H1 (cell line): ENCODE results near the gene WDR91.

Experiments used
- EZH2 ChIP-seq: fragments of 200-600 bp; sonication (generic); IDR thresholded peaks from 2 replicates; pipeline ENCODE4 v1.7.1; 2012; ENCODE audit warnings: low read depth, mild to moderate bottlenecking, moderate library complexity, low read length, inconsistent platforms; ENCODE audit not compliant: severe bottlenecking
- POLR2A ChIP-seq, 2 experiments: IDR thresholded peaks; 1 replicate in 1 of 2; 2 replicates in 1 of 2; pipeline ENCODE4 v1.6.1; 2011; ENCODE audit warnings: low read depth in 2 of 2, low read length in 2 of 2, mild to moderate bottlenecking in 2 of 2; ENCODE audit errors: control extremely low read depth in 1 of 2
- RAD21 ChIP-seq, 2 experiments: IDR thresholded peaks in 1 of 2; conservative IDR thresholded peaks in 1 of 2; 2 replicates each; pipeline ENCODE4 v1.6.1; 2011; ENCODE audit warnings: low read depth in 2 of 2, low read length in 2 of 2, improper control_type of control experiment in 1 of 2, inconsistent platforms in 1 of 2, mild to moderate bottlenecking in 1 of 2, moderate library complexity in 1 of 2
- SUZ12 ChIP-seq: fragments of 200-600 bp; sonication (generic); IDR thresholded peaks from 2 replicates; pipeline ENCODE4 v1.6.1; 2012; ENCODE audit warnings: mild to moderate bottlenecking, inconsistent platforms, low read length, moderate library complexity, mixed read lengths
- USF2 ChIP-seq: IDR thresholded peaks from 2 replicates; pipeline ENCODE4 v1.6.1; 2011; ENCODE audit warnings: low read length, improper control_type of control experiment
- ZNF274 ChIP-seq: IDR thresholded peaks from 2 replicates; pipeline ENCODE4 v1.7.0; 2012; ENCODE audit warnings: low read length, borderline replicate concordance; ENCODE audit errors: extremely low read depth
- TF ChIP-seq, protein P1 (sequence below), 3 experiments: IDR thresholded peaks; 1 replicate in 2 of 3; 2 replicates in 1 of 3; pipeline versions ENCODE4 v1.5.1 to v1.6.1; 2011; ENCODE audit warnings: low read length in 3 of 3, mild to moderate bottlenecking in 3 of 3, inconsistent platforms in 2 of 3, low read depth in 1 of 3, moderate library complexity in 1 of 3; ENCODE audit not compliant: insufficient read depth in 1 of 3; ENCODE audit errors: control extremely low read depth in 1 of 3

GRCh38 chr7:135200821-135201331 is 10.4 kb downstream of the WDR91 start:
- no peak for TF ChIP-seq SUZ12
- TF ChIP-seq EZH2: no peak
- no peak for TF ChIP-seq ZNF274
- TF ChIP-seq USF2: no peak
- no peak for TF ChIP-seq RAD21 (IDR thresholded peaks at IDR 0.05 in 1 of 2, conservative IDR thresholded peaks at IDR 0.05 in 1 of 2; ENCODE audit: low read depth in 2 of 2, low read length in 2 of 2)
- TF ChIP-seq, protein P1, sequence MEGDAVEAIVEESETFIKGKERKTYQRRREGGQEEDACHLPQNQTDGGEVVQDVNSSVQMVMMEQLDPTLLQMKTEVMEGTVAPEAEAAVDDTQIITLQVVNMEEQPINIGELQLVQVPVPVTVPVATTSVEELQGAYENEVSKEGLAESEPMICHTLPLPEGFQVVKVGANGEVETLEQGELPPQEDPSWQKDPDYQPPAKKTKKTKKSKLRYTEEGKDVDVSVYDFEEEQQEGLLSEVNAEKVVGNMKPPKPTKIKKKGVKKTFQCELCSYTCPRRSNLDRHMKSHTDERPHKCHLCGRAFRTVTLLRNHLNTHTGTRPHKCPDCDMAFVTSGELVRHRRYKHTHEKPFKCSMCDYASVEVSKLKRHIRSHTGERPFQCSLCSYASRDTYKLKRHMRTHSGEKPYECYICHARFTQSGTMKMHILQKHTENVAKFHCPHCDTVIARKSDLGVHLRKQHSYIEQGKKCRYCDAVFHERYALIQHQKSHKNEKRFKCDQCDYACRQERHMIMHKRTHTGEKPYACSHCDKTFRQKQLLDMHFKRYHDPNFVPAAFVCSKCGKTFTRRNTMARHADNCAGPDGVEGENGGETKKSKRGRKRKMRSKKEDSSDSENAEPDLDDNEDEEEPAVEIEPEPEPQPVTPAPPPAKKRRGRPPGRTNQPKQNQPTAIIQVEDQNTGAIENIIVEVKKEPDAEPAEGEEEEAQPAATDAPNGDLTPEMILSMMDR (IDR thresholded peaks at IDR 0.05; ENCODE audit: control extremely low read depth in 1 of 3, insufficient read depth in 1 of 3, low read depth in 1 of 3, low read length in 3 of 3): no peak
- TF ChIP-seq POLR2A (IDR thresholded peaks at IDR 0.05; ENCODE audit: control extremely low read depth in 1 of 2, low read depth in 2 of 2, low read length in 2 of 2): no peak
